ENCODE measurements around the gene SLC26A9.

DNA sequence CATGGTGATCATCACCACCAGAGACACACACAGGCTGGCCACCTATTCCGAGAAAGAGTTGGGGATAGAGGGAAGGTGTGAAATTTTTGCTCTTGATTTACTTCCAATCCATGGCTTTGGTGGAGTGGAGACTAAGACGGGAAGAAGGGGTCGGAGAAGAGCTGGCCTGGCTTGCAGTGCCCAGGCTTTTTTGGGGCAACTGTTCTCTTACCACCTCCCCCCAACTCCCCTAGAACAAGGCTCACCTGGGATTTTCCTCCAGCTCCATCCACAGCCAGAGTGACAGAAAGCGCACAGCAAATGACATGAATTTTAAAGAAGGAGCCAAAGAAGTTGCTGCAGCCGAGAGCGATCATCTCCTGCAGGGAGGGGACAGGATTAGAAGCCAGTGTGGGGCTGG is 16.0 kb downstream of the SLC26A9 start:
- TF ChIP-seq, protein P1, sequence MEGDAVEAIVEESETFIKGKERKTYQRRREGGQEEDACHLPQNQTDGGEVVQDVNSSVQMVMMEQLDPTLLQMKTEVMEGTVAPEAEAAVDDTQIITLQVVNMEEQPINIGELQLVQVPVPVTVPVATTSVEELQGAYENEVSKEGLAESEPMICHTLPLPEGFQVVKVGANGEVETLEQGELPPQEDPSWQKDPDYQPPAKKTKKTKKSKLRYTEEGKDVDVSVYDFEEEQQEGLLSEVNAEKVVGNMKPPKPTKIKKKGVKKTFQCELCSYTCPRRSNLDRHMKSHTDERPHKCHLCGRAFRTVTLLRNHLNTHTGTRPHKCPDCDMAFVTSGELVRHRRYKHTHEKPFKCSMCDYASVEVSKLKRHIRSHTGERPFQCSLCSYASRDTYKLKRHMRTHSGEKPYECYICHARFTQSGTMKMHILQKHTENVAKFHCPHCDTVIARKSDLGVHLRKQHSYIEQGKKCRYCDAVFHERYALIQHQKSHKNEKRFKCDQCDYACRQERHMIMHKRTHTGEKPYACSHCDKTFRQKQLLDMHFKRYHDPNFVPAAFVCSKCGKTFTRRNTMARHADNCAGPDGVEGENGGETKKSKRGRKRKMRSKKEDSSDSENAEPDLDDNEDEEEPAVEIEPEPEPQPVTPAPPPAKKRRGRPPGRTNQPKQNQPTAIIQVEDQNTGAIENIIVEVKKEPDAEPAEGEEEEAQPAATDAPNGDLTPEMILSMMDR (conservative IDR thresholded peaks at IDR 0.05; ENCODE audit: low read depth in 2 of 2) = no peak
- no peak for TF ChIP-seq REST (IDR thresholded peaks at IDR 0.05; ENCODE audit: unreplicated experiment)
- TF ChIP-seq NANOG (IDR thresholded peaks at IDR 0.05; ENCODE audit: borderline replicate concordance) = no peak
- no peak for TF ChIP-seq POLR2AphosphoS5 (IDR thresholded peaks at IDR 0.05; ENCODE audit: low read depth)
- no peak for TF ChIP-seq CREB1 (CRISPR knock-in tag; IDR thresholded peaks at IDR 0.05; ENCODE audit: low read depth)
- TF ChIP-seq JUNB (IDR thresholded peaks at IDR 0.05; ENCODE audit: unreplicated experiment) = no peak
- no peak for TF ChIP-seq ZNF114 (CRISPR knock-in tag; IDR thresholded peaks at IDR 0.05)

Data from GM23338 (cell line).